ENCODE results near the gene SGSM2. TPM values are rescaled to one million over a fixed set of nuclear protein-coding genes. Genes with fewer than 3 reads are reported as not detected.

SGSM2 gene
- total and polyA plus RNA-seq, 2 of the 13 experiments (the other 11 are each of a cell fraction or from before 2014, with no cell fraction given), result 30.4 to 51.3 TPM

DNA sequence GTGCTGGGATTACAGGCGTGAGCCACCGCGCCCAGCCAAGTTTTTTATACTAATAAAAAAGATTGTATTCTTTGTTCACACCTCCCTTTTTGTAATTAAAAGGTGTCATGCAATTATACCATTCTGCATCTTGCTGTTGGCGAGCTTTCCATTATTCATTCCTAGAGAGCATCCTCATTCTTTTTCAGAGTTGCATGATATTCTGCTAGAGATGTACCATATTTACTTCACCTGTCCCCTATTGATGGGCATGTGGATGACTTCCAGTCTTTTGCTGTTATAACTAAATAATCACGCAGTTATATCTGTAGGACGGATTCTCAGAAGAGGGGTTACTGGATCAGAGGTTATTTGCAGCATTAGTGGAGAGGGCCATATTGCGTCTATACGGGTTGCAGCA lies 17.0 kb downstream of the SGSM2 start:
- 90% methylated on average over 8 of the region's 8 CpGs for WGBS (ENCODE audit: low lambda C conversion rate)
- intact Hi-C loops (cut with micrococcal nuclease; ENCODE audit: unreplicated experiment) (no loop called here), in situ Hi-C loops (cut with HindIII; ENCODE audit: extremely low pct_ligation_motif_present, low pct_unique_long_range_greater_than_20kb) (no loop called here)
- no TSS peak for BruUV-seq (replicated peaks)
- Histone ChIP-seq H3K36me3 (replicated peaks in 1 of 2; ENCODE audit: control insufficient read depth in 1 of 2, insufficient read depth in 2 of 2, low read length in 2 of 2) (no peaks in the 10 kb centered on the region; a peak in 2 of 5 replicates), H3K27me3 (ENCODE audit: control insufficient read depth in 1 of 2, insufficient read depth in 2 of 2, low read length in 2 of 2) (no peaks in the 10 kb centered on the region), H3K27ac (ENCODE audit: extremely low read length, insufficient read depth, low read length) (no peak overlapping the region), H3K79me2 (ENCODE audit: insufficient read depth, low read length) (no peaks in the 10 kb centered on the region), H3K9ac (ENCODE audit: insufficient read depth, low read depth, low read length) (no peak overlapping the region), H4K20me1 (ENCODE audit: insufficient read depth, low read length) (no peaks in the 10 kb centered on the region), H2AFZ (ENCODE audit: low read length) (no peak overlapping the region), H3K4me2 (ENCODE audit: low read depth, low read length) (no peak overlapping the region), H3K4me3 (replicated peaks in 1 of 3; ENCODE audit: insufficient read depth in 1 of 3, low read depth in 2 of 3, low read length in 3 of 3) (no peak overlapping the region), H3K9me3 (ENCODE audit: low read length) (no peaks in the 10 kb centered on the region), H3K4me1 (ENCODE audit: insufficient read depth, low read length) (no peaks in the 10 kb centered on the region)
- TF ChIP-seq SMC3 (IDR thresholded peaks at IDR 0.05; ENCODE audit: low read length) (no peak), REST (IDR thresholded peaks at IDR 0.05; ENCODE audit: borderline replicate concordance in 1 of 2, low read depth in 1 of 2, low read length in 2 of 2) (no peak), BCL6 (CRISPR knock-in tag; IDR thresholded peaks at IDR 0.05) (0 out of 2 replicates have a peak, but pooled peaks have one; percentile 23)
- ATAC-seq (no peak), DNase-seq (ENCODE audit: low spot score) (no peak), FAIRE-seq (no peak)
- CTCF ChIA-PET (ENCODE audit: low intra/inter-chr PET ratio, low total read pairs), result no interaction called here
- POLR2A ChIA-PET, result no interaction called here

- in situ Hi-C loops (cut with HindIII; ENCODE audit: extremely low pct_ligation_motif_present, low pct_unique_long_range_greater_than_20kb) (no loop called here), intact Hi-C loops (cut with micrococcal nuclease; ENCODE audit: unreplicated experiment) (no loop called here)
- no peaks in the 10 kb centered on the region for H3K9me3 ChIP-seq (ENCODE audit: low read length)
- TF ChIP-seq AHR (CRISPR knock-in tag; IDR thresholded peaks at IDR 0.05), result no peak
- no peak for TF ChIP-seq TRIM22 (IDR thresholded peaks at IDR 0.05)
- no peak for TF ChIP-seq MED8 (CRISPR knock-in tag; IDR thresholded peaks at IDR 0.05; ENCODE audit: insufficient replicate concordance)
- TF ChIP-seq ZNF777 (CRISPR knock-in tag; IDR thresholded peaks at IDR 0.05), result no peak
- TF ChIP-seq HMG20A (CRISPR knock-in tag; IDR thresholded peaks at IDR 0.05; ENCODE audit: borderline replicate concordance), result no peak
- TF ChIP-seq ZNF160 (CRISPR knock-in tag; IDR thresholded peaks at IDR 0.05), result no peak
- TF ChIP-seq ZFP82 (CRISPR knock-in tag; IDR thresholded peaks at IDR 0.05; ENCODE audit: borderline replicate concordance), result no peak
- TF ChIP-seq ZNF841 (CRISPR knock-in tag; IDR thresholded peaks at IDR 0.05; ENCODE audit: borderline replicate concordance), result no peak
- CTCF ChIA-PET (ENCODE audit: low intra/inter-chr PET ratio, low total read pairs), result no interaction called here
- H3K9ac ChIP-seq (ENCODE audit: insufficient read depth, low read depth, low read length), result no peak overlapping the region
- no peaks in the 10 kb centered on the region for H3K27me3 ChIP-seq (ENCODE audit: control insufficient read depth in 1 of 2, insufficient read depth in 2 of 2, low read length in 2 of 2)
- no TSS peak for BruUV-seq (replicated peaks)
- H2AFZ ChIP-seq (ENCODE audit: low read length), result no peak overlapping the region
- no peak overlapping the region for H3K27ac ChIP-seq (ENCODE audit: extremely low read length, insufficient read depth, low read length)
- peaks cover 2 to 8% of the 10 kb centered on the region in 2 experiments; a peak in 3 of 5 replicates for H3K36me3 ChIP-seq (replicated peaks in 1 of 2; ENCODE audit: control insufficient read depth in 1 of 2, insufficient read depth in 2 of 2, low read length in 2 of 2)
- DNase-seq (ENCODE audit: low spot score), result no peak
- H3K79me2 ChIP-seq (ENCODE audit: insufficient read depth, low read length), result no peaks in the 10 kb centered on the region
- FAIRE-seq, result no peak
- no peak for ATAC-seq
- H3K4me2 ChIP-seq (ENCODE audit: low read depth, low read length), result no peak overlapping the region
- H4K20me1 ChIP-seq (ENCODE audit: insufficient read depth, low read length), result no peaks in the 10 kb centered on the region
- 94% methylated on average over 4 of the region's 4 CpGs for WGBS (ENCODE audit: low lambda C conversion rate)
- POLR2A ChIA-PET, result no interaction called here
- no peaks in the 10 kb centered on the region for H3K4me1 ChIP-seq (ENCODE audit: insufficient read depth, low read length)
- no peak overlapping the region for H3K4me3 ChIP-seq (replicated peaks in 1 of 3; ENCODE audit: insufficient read depth in 1 of 3, low read depth in 2 of 3, low read length in 3 of 3)
Observed at GRCh38 chr17:2357237-2357636, 19.9 kb downstream of the SGSM2 start.

All from HepG2 (cell line).